GM12872 (cell line): Measurements from ENCODE around the gene HMGN3.

ENCODE experiments used
- CTCF ChIP-seq: IDR thresholded peaks from 3 replicates; pipeline ENCODE4 v1.5.1; 2011; ENCODE audit warnings: low read depth, mild to moderate bottlenecking, low read length, moderate library complexity; ENCODE audit not compliant: insufficient read depth

Gene HMGN3

GRCh38 chr6:79234150-79235022 lies at the start of gene HMGN3:
TSS of gene HMGN3 (minus strand) at chr6:79234682.
- no peak for TF ChIP-seq CTCF

DNA sequence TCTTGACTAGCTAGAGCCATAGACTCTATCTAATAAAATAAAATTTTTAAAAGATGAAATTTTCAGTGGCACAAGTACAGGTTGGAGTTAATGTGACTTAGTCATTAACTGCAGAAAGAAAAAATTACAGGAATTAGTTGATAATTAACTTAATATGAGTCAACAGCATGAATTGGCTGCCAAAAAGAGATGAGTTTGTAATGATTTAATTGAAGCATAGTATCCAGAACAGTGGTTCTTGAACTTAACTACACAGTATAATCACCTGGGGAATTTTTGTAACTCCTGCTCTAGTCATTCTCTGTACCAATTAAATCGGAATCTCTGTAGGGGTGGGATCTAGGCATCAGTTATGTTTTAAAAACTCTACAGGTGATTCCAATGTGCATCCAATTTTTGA lies 46.3 kb upstream of the HMGN3 start:
- TF ChIP-seq CTCF: no peak

DNA sequence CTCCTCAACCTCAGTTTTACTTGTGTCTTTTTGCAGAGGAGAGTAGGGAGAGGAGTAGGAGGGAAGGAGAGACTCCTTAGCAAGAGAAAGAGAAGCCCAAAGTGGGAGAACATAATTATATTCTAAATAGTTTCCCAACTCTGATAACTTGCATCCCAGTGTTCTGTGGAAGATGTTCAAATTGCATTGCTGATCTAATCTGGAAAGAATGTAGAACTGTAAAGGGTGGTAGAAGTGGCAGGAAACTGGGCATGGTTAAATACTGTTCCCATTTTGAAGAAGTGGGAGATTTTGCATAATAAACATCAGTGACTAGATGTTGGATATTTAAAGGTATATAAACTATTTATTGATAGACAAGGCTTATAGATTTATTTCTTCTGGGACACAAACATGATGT lies 42.6 kb upstream of the HMGN3 start:
- TF ChIP-seq CTCF: no peak

DNA sequence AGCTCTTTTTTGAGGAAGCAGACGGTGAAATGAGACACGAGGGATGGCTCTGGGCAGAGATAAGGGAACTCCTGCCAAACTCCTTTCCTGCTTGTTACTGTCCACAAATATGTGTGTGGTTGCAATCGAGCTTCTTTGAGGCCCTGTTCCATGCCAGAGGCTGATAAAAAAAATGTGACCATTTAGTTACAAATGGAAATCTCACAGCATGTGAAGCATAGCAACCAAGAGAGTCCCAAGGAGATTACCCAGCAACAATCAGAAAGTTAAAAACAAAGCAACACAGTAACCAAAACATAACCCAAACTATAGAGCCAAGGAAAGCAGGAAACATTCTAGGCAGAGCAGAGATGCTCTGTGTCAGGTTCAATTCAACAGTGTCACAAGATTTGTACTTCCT lies 35.4 kb upstream of the HMGN3 start:
- no peak for TF ChIP-seq CTCF

DNA sequence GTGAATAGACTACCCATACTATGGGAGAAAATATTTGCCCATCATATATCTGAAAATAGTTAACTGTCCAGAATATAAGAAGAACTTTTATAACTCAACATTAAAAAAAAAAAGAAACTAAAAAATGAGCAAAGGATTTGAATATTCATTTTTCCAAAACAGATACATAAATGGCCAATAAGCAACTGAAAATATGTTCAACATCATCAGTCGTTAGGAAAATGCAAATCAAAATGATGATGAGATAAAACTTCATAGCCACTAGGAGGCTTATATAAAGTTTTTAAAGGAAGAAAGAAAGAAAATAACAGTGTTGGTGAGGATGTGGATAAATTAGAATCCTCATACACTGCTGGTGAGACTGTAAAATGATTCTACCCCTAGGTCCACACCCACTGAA lies 32.6 kb upstream of the HMGN3 start:
- no peak for TF ChIP-seq CTCF

DNA sequence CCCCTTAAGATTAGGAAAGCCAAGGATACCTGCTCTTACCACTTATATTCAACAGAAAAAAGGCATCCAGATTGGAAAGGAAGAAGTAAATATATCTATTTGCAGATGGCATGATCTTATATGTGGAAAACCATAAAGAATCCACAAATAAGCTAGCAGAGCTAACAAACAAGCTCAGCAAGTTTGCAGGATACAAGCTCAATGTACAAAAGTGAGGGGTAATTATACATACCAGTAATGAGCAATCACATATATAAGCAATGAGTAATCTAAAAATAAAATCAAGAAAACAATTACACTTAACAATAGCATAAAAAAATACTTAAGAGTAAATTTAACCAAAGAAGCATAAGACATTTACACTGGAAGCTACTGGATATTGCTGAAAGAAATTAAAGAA lies 31.6 kb upstream of the HMGN3 start:
- no peak for TF ChIP-seq CTCF

GRCh38 chr6:79263359-79263758 lies 28.9 kb upstream of the HMGN3 start:
- no peak for TF ChIP-seq CTCF
